WTC11 (cell line): ENCODE data around the gene SLC2A4RG.

Experiments
- ATF6 ChIP-seq: sonication (generic); formaldehyde crosslinking; IDR thresholded peaks from 2 replicates; pipeline ENCODE4 v1.8.1; 2023; ENCODE audit warnings: mild to moderate bottlenecking, missing genetic modification reagents
- CREB1 ChIP-seq: sonication (generic); formaldehyde crosslinking; IDR thresholded peaks from 2 replicates; pipeline ENCODE4 v1.8.0; 2023; ENCODE audit warnings: mild to moderate bottlenecking, missing genetic modification reagents
- ESRRA ChIP-seq: sonication (generic); formaldehyde crosslinking; IDR thresholded peaks from 2 replicates; pipeline ENCODE4 v1.8.1; 2022; ENCODE audit warnings: mild to moderate bottlenecking, missing genetic modification reagents, borderline replicate concordance
- HMGXB4 ChIP-seq: sonication (generic); formaldehyde crosslinking; IDR thresholded peaks from 2 replicates; pipeline ENCODE4 v1.8.1; 2023; ENCODE audit warnings: mild to moderate bottlenecking, moderate library complexity, missing genetic modification reagents
- KAT7 ChIP-seq: sonication (generic); formaldehyde crosslinking; IDR thresholded peaks from 2 replicates; pipeline ENCODE4 v1.8.1; 2023; ENCODE audit warnings: missing genetic modification reagents, mild to moderate bottlenecking, borderline replicate concordance
- PRDM15 ChIP-seq: sonication (generic); formaldehyde crosslinking; IDR thresholded peaks from 2 replicates; pipeline ENCODE4 v1.8.0; 2022; ENCODE audit warnings: missing genetic modification reagents
- PRRX2 ChIP-seq: fragments of 250-450 bp; sonication (Bioruptor Pico); IDR thresholded peaks from 2 replicates; pipeline ENCODE4 v1.8.0; 2021; ENCODE audit warnings: mild to moderate bottlenecking
- TEAD1 ChIP-seq: sonication (generic); formaldehyde crosslinking; IDR thresholded peaks from 2 replicates; pipeline ENCODE4 v1.8.0; 2022; ENCODE audit warnings: mild to moderate bottlenecking, missing genetic modification reagents
- ZSCAN18 ChIP-seq: fragments of 250-450 bp; sonication (Bioruptor Pico); IDR thresholded peaks from 2 replicates; pipeline ENCODE4 v2.1.2; 2022; ENCODE audit warnings: mild to moderate bottlenecking, moderate library complexity
- TF ChIP-seq, protein P1 (sequence below): fragments of 200-600 bp; IDR thresholded peaks from 2 replicates; pipeline ENCODE4 v1.8.0; 2022; ENCODE audit warnings: antibody characterized with exemption
- TF ChIP-seq, protein P2 (sequence below): sonication (generic); formaldehyde crosslinking; conservative IDR thresholded peaks from 2 replicates; pipeline ENCODE4 v1.8.1; 2022; ENCODE audit warnings: mild to moderate bottlenecking, missing genetic modification reagents
- TF ChIP-seq, protein P3 (sequence below): sonication (generic); formaldehyde crosslinking; IDR thresholded peaks from 2 replicates; pipeline ENCODE4 v1.8.0; 2023; ENCODE audit warnings: missing genetic modification reagents

- TF ChIP-seq, protein P1, sequence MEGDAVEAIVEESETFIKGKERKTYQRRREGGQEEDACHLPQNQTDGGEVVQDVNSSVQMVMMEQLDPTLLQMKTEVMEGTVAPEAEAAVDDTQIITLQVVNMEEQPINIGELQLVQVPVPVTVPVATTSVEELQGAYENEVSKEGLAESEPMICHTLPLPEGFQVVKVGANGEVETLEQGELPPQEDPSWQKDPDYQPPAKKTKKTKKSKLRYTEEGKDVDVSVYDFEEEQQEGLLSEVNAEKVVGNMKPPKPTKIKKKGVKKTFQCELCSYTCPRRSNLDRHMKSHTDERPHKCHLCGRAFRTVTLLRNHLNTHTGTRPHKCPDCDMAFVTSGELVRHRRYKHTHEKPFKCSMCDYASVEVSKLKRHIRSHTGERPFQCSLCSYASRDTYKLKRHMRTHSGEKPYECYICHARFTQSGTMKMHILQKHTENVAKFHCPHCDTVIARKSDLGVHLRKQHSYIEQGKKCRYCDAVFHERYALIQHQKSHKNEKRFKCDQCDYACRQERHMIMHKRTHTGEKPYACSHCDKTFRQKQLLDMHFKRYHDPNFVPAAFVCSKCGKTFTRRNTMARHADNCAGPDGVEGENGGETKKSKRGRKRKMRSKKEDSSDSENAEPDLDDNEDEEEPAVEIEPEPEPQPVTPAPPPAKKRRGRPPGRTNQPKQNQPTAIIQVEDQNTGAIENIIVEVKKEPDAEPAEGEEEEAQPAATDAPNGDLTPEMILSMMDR = no peak
- TF ChIP-seq, protein P2, sequence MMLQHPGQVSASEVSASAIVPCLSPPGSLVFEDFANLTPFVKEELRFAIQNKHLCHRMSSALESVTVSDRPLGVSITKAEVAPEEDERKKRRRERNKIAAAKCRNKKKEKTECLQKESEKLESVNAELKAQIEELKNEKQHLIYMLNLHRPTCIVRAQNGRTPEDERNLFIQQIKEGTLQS (CRISPR knock-in tag) = no peak
- TF ChIP-seq ATF6 = no peak
- TF ChIP-seq PRRX2 (CRISPR knock-in tag) = no peak
- no peak for TF ChIP-seq TEAD1 (CRISPR knock-in tag)
- no peak for TF ChIP-seq KAT7
- no peak for TF ChIP-seq PRDM15 (CRISPR knock-in tag)
- TF ChIP-seq, protein P3, sequence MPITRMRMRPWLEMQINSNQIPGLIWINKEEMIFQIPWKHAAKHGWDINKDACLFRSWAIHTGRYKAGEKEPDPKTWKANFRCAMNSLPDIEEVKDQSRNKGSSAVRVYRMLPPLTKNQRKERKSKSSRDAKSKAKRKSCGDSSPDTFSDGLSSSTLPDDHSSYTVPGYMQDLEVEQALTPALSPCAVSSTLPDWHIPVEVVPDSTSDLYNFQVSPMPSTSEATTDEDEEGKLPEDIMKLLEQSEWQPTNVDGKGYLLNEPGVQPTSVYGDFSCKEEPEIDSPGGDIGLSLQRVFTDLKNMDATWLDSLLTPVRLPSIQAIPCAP (CRISPR knock-in tag) = no peak
- no peak for TF ChIP-seq ZSCAN18 (CRISPR knock-in tag)
- TF ChIP-seq ESRRA (CRISPR knock-in tag) = no peak
- TF ChIP-seq HMGXB4 = no peak
- TF ChIP-seq CREB1 (CRISPR knock-in tag) = peak; percentile 62; the same call in 1 of the 2 replicates
These were observed 42.2 kb upstream of the SLC2A4RG start for GRCh38 chr20:63697357-63697867.
